ENCODE results near the gene C11orf52. TPM values are rescaled to one million over a fixed set of nuclear protein-coding genes. Genes with fewer than 3 reads are reported as not detected.

Gene C11orf52
- total RNA-seq, 1 donor from 2014 or later, result 0.62 TPM

GRCh38 chr11:111886032-111886431 is 32.7 kb upstream of the C11orf52 start:
- peaks cover 5% of the 10 kb centered on the region for H3K9me3 Mint-ChIP-seq (ENCODE audit: unreplicated experiment)

GRCh38 chr11:111886844-111887243 is 31.9 kb upstream of the C11orf52 start:
- TF ChIP-seq CTCF (IDR thresholded peaks at IDR 0.05), result no peak
- Mint-ChIP-seq H3K9me3 (ENCODE audit: unreplicated experiment) (peaks cover 5% of the 10 kb centered on the region), H3K4me3 (ENCODE audit: unreplicated experiment) (no peak overlapping the region), H3K27me3 (ENCODE audit: unreplicated experiment) (no peaks in the 10 kb centered on the region), H3K27ac (ENCODE audit: unreplicated experiment) (no peak overlapping the region), H3K36me3 (ENCODE audit: unreplicated experiment) (peaks cover 2% of the 10 kb centered on the region), H3K4me1 (ENCODE audit: unreplicated experiment) (no peaks in the 10 kb centered on the region)
- no peak for DNase-seq (ENCODE audit: extremely low spot score, unreplicated experiment)

More at GRCh38 chr11:111886032-111886431, 32.7 kb upstream of the C11orf52 start:
- TF ChIP-seq CTCF (IDR thresholded peaks at IDR 0.05), result no peak
- Mint-ChIP-seq H3K36me3 (ENCODE audit: unreplicated experiment) (peaks cover 2% of the 10 kb centered on the region), H3K27me3 (ENCODE audit: unreplicated experiment) (no peaks in the 10 kb centered on the region), H3K4me3 (ENCODE audit: unreplicated experiment) (no peak overlapping the region), H3K27ac (ENCODE audit: unreplicated experiment) (no peak overlapping the region), H3K4me1 (ENCODE audit: unreplicated experiment) (no peaks in the 10 kb centered on the region)
- no peak for DNase-seq (ENCODE audit: extremely low spot score, unreplicated experiment)

- TF ChIP-seq CTCF (IDR thresholded peaks at IDR 0.05), result no peak
- Mint-ChIP-seq H3K9me3 (ENCODE audit: unreplicated experiment) (no peaks in the 10 kb centered on the region), H3K27me3 (ENCODE audit: unreplicated experiment) (peaks cover 7% of the 10 kb centered on the region), H3K4me3 (ENCODE audit: unreplicated experiment) (no peak overlapping the region), H3K4me1 (ENCODE audit: unreplicated experiment) (peaks cover 4% of the 10 kb centered on the region), H3K27ac (ENCODE audit: unreplicated experiment) (peak overlapping the region; percentile 58), H3K36me3 (ENCODE audit: unreplicated experiment) (no peaks in the 10 kb centered on the region)
- DNase-seq (ENCODE audit: extremely low spot score, unreplicated experiment), result no peak
These were observed 13.3 kb upstream of the C11orf52 start for GRCh38 chr11:111905411-111905810.

GRCh38 chr11:111906680-111907079 is 12.0 kb upstream of the C11orf52 start:
- H3K4me3 Mint-ChIP-seq (ENCODE audit: unreplicated experiment), result no peak overlapping the region
- no peaks in the 10 kb centered on the region for H3K36me3 Mint-ChIP-seq (ENCODE audit: unreplicated experiment)
- H3K4me1 Mint-ChIP-seq (ENCODE audit: unreplicated experiment), result peaks cover 15% of the 10 kb centered on the region
- no peaks in the 10 kb centered on the region for H3K9me3 Mint-ChIP-seq (ENCODE audit: unreplicated experiment)
- H3K27me3 Mint-ChIP-seq (ENCODE audit: unreplicated experiment), result peaks cover 5% of the 10 kb centered on the region
- TF ChIP-seq CTCF (IDR thresholded peaks at IDR 0.05), result no peak
- DNase-seq (ENCODE audit: extremely low spot score, unreplicated experiment), result no peak
- H3K27ac Mint-ChIP-seq (ENCODE audit: unreplicated experiment), result no peak overlapping the region

GRCh38 chr11:111908639-111909305 is 9.9 kb upstream of the C11orf52 start:
- peaks cover 30% of the 10 kb centered on the region for H3K4me1 Mint-ChIP-seq (ENCODE audit: unreplicated experiment)
- no peaks in the 10 kb centered on the region for H3K27me3 Mint-ChIP-seq (ENCODE audit: unreplicated experiment)
- DNase-seq (ENCODE audit: extremely low spot score, unreplicated experiment), result no peak
- H3K4me3 Mint-ChIP-seq (ENCODE audit: unreplicated experiment), result no peak overlapping the region
- no peak overlapping the region for H3K27ac Mint-ChIP-seq (ENCODE audit: unreplicated experiment)
- no peak for TF ChIP-seq CTCF (IDR thresholded peaks at IDR 0.05)
- H3K36me3 Mint-ChIP-seq (ENCODE audit: unreplicated experiment), result no peaks in the 10 kb centered on the region
- no peaks in the 10 kb centered on the region for H3K9me3 Mint-ChIP-seq (ENCODE audit: unreplicated experiment)
